Lower leg skin (tissue), 3 donors: ENCODE data around the gene FBLIM1.

Source experiments
- CTCF ChIP-seq, 3 donors: fragments of 450-650 bp; IDR thresholded peaks; one replicate each; pipeline ENCODE4 v1.5.1; 2016; ENCODE audit warnings: antibody characterized with exemption in 3 of 3, mild to moderate bottlenecking in 3 of 3, moderate library complexity in 2 of 3
- POLR2A ChIP-seq, 2 donors: fragments of 450-650 bp; IDR thresholded peaks; one replicate each; pipeline ENCODE4 v1.6.1; 2016 to 2017; ENCODE audit warnings: antibody characterized with exemption in 2 of 2, mild to moderate bottlenecking in 1 of 2, moderate library complexity in 1 of 2

- TF ChIP-seq CTCF (IDR thresholded peaks at IDR 0.05) (no peak), POLR2A (IDR thresholded peaks at IDR 0.05) (no peak)
These were observed 29.5 kb upstream of the FBLIM1 start for GRCh38 chr1:15728937-15729657.
